Superior temporal gyrus (tissue), 1 donor: ENCODE measurements around the gene NCKAP5.

Experiments
- DNase-seq: peaks from one replicate; pipeline ENCODE4 v3.0.0-alpha.2; 2016; ENCODE audit errors: extremely low spot score

Gene NCKAP5

GRCh38 chr2:133382566-133382965 is 185.7 kb downstream of the NCKAP5 start:
- no peak for DNase-seq

- no peak for DNase-seq
Observed at GRCh38 chr2:133380991-133381390, 187.3 kb downstream of the NCKAP5 start.

GRCh38 chr2:133378928-133379549 is 189.2 kb downstream of the NCKAP5 start:
- DNase-seq = no peak

DNA sequence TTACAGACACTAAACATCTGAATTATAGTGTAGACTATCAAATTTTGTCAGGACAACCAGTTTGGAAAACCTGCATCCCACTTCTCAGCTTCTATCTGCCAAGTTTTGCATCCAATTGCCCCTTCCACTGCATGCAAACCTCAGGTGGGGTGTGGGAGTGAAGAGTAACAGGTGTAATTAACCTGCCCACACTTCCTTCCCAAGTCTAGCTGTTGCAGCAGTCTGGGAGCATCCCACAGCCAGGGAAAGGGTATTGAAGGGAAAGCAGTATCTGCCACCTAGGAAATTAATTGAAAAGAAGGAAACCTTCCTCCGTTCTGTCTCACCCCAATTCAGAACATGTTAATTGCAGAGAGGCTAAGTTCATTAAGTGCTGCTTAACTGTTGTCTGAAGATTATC is 189.9 kb downstream of the NCKAP5 start:
- DNase-seq = no peak

DNA sequence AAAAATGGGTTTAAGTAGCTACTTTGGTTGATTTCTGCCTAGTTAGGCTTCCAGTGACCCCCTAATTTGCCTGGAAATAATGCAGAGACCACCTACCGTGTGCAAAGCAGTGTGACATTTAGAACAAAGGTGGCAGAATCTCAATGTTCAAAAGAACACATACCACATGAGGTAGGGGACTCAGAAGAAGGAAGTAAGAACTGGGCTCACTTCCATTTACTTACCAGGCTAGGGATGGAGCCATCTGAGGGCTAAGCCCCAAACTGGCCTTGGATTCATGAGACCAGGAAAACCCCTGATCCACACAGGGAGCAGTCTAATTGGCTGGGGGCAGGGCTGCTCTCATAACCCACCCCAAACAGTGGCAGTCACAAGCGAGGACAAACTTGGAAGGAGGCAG is 190.7 kb downstream of the NCKAP5 start:
- no peak for DNase-seq

DNA sequence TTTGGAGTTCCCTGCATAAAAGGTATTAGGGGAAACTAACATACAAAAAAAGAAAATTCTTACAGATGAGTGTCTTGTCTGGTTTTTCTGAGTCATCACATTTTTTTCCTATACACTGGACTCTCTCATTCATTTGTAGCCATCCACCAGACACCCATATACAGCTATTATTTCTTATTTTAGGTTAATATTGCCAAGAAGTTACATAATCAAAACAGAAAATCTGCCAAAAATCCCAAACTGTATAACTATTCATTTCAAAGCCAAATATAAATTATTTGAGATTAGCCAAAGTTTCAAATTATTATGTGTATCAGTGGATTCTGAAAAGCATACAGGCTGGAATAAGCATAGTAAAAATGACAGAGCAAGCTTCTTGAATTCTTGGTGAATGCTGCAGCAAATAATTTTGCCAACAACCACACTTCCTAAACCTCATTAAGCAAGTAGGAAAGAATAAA is 191.2 kb downstream of the NCKAP5 start:
- DNase-seq = no peak

DNA sequence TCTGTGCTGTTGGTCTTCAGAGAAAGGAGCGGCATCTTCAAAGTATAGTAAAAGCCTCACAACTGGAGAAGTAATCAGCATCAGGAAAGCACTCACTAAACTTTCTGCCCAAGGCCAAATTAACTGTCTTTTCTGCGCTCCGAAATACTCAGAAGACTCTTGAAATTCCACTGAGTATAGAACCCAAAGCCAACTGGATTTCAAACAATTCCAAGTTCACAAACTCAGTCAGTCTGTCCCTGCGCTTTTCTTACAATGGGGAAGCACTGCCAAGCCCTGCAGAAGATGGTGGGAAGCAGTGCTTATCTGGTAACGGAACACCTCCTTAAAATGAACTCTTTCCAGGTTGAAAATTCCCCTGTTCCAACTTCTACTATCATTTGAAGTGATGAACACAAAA is 193.5 kb downstream of the NCKAP5 start:
- DNase-seq = no peak

DNA sequence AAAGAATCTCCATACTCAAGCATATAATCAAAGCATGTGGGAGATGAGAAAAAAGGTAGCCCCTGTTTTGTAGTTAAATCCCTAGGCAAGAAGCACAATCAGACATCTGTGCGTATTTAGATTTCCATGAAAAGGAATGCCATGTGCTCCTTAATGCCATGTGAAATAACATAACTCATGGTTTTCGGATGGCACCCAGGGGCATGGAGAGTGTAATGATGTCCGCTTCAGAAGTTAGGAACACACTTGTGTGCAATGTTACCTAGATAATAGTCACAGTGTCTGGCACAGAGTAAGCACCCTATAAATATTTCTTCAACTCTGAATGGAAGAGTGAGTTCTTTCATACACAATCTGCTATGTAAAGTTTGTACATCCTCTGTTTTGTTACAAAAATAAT is 197.0 kb downstream of the NCKAP5 start:
- no peak for DNase-seq

- DNase-seq = no peak
Observed at GRCh38 chr2:133369901-133370658, 198.2 kb downstream of the NCKAP5 start.

GRCh38 chr2:133365117-133365516 is 203.1 kb downstream of the NCKAP5 start:
- no peak for DNase-seq

- no peak for DNase-seq
Observed at GRCh38 chr2:133364636-133365035, 203.6 kb downstream of the NCKAP5 start.

- DNase-seq = no peak
Observed at GRCh38 chr2:133363884-133364283, 204.4 kb downstream of the NCKAP5 start.

- peak; percentile 47 for DNase-seq
Observed at GRCh38 chr2:133362061-133362476, 206.2 kb downstream of the NCKAP5 start.

DNA sequence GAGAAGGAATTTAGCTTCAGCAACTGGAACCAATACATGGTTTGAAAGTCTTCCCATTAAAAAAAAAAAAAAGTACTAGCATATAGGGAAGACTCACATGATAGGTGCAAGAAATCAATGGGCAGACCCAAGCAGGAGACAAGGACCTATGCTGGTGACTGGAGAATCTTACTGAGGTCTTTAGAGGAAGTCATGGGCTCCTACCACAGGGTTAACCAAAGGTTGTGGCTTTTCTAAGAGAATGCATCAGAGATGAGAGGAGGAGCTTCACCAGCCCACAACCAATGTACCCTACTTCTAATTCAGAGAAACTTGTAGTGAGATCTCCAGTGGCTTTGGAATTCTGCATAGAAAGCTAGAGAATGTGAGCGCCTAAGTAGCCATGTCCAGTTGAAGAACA is 207.4 kb downstream of the NCKAP5 start:
- DNase-seq = no peak

GRCh38 chr2:133360190-133360589 is 208.1 kb downstream of the NCKAP5 start:
- no peak for DNase-seq

DNA sequence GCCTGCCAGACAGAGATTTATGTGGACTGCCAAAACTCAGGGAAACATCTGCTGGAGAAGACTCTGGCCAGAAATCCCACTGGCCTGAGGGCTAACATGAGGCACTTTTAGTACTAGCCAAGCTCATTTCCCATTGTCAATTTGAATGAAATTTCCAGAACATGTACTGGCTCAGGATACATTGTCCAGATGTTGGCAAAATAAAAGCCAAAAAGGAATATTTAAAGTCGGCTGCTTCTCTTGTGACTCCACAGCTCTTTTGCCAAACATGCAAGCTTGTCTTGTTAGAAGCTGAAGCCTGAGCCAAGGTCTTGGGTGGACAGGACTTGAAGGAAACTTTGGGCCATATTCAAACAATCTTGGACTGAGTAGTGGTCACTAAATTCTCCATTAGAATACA is 215.5 kb downstream of the NCKAP5 start:
- DNase-seq = no peak

- DNase-seq = no peak
Observed at GRCh38 chr2:133346654-133347053, 221.6 kb downstream of the NCKAP5 start.

DNA sequence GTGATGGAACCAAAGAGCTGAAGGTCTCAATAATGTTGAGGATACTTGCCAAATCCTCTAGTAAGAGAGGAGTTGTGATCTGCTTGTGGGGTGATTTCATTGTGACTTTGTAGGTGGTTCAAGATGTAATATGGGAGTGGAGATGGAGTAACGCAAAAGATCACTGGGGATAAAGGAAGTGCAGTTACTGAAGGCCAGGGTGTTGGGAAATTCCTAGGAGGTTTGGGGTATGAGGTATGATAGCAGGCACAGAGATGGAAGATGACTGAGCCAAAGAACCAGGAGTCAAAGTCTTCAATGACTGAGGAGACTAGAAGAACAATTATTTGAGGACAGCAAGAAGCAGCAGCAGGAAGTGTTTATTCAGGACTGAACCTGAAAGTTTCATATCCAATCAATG is 222.6 kb downstream of the NCKAP5 start:
- no peak for DNase-seq

DNA sequence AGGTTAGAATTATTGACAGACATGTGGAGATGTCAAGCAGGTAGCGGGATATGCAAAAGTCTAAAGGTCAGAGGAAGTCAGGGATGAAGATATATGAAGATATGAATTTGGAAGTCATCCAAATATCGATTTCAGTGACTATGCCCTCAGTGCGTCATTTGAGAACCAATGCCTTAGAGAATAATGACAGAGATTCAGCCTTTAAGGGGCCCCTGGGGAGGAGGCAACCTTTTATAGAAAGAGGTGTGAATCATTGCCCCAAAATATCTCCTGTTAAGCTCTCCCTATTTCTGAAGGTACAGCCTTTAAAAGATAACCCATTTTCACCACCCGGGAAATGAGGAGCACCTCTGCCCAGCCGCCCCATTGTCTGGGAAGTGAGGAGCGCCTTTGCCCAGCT is 223.4 kb downstream of the NCKAP5 start:
- DNase-seq = no peak

DNA sequence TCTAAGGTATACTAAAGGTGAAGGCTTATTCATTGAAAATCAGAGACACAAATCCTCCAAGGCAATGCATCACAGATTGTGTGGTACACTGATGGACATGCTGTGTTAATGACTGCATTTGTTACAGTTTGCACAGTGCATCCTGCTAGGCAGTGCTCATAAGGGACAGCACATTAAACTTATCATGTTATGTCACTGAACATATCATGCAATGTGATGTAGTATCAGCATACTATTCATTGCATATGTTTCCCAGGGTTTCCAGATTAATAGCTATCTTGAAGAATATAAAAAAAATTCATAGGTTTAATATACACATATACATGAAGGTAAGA is 225.3 kb downstream of the NCKAP5 start:
- DNase-seq = no peak

- no peak for DNase-seq
Observed at GRCh38 chr2:133342286-133343017, 225.8 kb downstream of the NCKAP5 start.

GRCh38 chr2:133341575-133341974 is 226.7 kb downstream of the NCKAP5 start:
- DNase-seq = no peak

DNA sequence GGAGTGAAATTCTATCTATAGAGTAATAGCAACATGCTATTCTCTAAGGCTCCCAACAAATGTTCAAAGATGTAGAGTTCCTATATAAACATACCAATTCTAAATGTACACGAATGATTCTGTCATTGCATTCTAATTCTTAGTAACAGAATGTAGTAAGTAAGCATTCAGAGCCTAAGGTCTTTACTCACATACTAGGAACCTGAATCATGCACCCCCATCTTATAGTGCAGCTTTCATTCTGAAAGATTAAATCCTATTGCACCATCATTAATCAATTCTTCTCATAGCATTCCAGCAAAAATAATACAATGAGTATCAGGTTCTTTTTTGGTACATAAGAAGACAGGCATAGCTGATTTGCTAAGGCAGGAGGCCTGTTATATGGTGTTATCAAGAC is 230.0 kb downstream of the NCKAP5 start:
- DNase-seq = no peak
